HG03175 (cell line): Measurements from ENCODE around the gene MESP2.

Experiments used
- ATAC-seq: cut with Tn5 transposase; IDR thresholded peaks from one replicate; pipeline ENCODE4 v1.9.1; 2021; ENCODE audit warnings: mild to moderate bottlenecking, moderate library complexity; ENCODE audit not compliant: unreplicated experiment

Gene MESP2

GRCh38 chr15:89814112-89814742, 38.1 kb downstream of the MESP2 start:
- ATAC-seq = no peak

DNA sequence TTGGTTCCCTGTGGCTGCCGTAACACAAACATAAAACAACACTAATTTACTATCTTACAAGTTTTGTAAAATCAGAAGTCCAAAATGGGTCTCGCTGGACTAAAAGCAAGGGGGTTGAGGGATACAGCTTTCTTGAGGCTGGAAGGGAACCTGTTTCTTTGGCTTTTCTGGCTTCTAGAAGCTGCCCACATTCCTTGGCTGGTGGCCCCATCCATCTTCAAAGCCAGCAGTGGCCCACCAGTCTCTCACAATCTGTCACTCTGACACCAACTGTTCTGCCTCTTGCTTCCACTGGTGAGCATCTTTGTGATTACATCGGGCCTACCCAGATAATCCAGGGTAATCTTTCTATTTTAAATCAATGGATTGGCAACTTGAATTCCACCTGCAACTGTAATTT, 39.6 kb downstream of the MESP2 start:
- ATAC-seq = no peak

- no peak for ATAC-seq
Observed at GRCh38 chr15:89817701-89818280, 41.7 kb downstream of the MESP2 start.

GRCh38 chr15:89818287-89818686, 42.2 kb downstream of the MESP2 start:
- no peak for ATAC-seq

DNA sequence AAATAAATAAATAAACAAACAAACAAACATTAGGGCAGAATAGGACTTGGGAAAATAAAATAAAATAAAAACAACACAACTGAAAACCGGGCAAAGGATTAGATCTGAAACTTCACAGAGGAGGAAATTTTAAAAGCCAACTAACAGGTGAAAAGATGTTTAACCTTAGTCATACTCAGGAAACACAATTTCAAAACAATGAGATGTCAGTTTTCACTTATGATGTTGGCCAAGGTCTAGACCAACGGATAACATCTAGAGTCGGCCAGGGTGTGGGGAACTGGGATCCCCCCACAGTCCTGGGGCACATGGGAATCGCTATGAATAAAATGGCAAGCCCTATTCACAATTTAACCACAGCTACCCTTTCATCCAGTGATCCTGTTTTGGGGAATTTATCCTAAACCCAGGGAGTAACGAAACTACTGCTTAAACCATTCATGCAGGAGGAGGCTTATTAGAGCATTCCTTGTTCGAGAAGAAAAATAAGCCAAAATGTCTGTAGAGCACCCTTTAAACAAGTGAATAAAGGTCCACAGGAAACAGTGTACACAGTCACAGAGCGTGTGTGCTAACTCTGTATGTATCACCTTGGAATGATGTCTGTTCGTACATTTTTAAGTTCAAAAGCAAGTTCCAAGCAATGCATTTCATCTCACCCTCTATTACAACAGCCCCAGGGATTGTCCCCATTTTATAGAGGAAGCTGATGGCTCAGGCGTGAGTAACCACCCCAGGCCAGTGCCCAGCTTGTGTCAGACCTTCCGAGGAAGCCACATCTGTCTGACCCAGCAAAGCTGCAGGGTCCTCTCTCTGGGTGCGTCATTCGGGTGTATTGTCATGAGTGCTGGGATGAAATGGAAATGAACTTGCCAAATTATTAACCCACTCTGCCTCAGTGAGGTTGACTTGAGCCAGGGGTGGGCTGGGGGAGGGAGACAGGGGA, 44.8 kb downstream of the MESP2 start:
- ATAC-seq = no peak

GRCh38 chr15:89822026-89822425, 45.9 kb downstream of the MESP2 start:
- ATAC-seq = no peak

- ATAC-seq = no peak
Observed at GRCh38 chr15:89822611-89822950, 46.4 kb downstream of the MESP2 start.

DNA sequence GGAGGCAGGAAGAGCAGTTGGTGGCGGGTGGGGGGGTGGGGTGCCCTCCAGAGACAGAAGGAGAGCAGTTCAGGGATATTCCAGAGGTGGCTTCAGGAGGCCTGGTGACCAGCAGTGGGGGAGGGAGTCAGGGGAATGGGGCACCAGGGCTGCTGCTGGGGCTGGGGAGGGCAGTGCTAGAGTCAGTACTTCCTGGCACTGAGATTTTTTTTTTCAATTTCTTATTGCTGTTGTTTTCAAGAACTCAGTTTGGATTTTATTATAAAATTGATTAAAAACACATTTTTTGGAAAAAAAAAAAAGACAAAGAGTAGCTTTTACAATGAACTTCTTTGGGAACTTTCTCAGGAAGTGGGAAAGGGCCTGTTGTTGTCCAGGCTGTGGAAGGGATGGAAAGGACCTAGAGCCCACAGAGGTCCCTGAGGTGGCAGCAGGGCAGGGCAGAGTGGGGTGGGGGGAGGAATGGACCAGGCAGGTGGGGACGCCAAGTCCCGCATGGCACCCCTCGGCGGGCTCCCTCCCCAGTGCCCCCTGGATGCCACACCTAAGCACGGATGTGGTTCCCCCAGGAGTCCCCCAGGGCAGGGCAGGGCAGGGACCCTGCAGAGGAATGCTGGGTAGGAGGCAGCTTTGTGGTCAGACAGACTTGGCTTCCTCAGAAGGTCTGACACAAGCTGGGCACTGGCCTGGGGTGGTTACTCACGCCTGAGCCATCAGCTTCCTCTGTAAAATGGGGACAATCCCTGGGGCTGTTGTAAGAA, 47.0 kb downstream of the MESP2 start:
- no peak for ATAC-seq

DNA sequence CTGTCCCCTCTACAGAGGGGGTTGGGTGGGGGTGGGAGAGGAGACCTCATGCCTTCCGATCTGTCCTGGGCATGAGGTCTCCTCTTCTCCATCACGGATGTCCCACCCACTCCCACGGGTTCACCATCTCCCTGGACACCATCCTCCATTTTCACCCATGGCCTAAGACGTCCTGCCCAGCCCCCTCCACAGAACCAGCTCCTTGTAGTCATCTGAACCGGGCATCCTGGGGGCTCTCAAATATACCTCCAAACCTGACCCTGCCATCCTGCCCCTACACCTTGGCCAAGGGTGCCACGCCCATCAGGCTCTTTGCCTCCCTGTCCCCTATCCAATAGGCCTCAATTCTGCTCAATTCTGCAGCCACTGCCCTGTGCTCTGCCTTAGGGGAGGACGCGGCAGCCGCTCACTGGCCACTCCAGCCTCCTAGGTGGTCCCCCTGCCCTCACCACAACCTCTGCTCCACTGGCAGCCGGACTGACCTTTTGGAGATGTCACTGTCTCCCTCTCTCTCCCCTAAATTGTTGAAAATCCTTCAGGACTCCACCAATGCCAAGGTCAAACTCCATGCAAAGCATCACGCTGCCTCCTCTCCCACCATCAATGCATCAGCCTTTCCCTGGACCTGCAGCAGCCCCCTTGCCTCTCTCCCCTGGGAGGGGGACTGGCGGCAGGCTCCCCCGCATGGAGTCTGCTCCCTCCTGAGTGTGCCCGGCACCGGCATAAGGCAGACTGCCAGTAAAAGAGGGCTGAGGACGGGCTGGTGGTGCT, 47.9 kb downstream of the MESP2 start:
- ATAC-seq = no peak

GRCh38 chr15:89824607-89824867, 48.4 kb downstream of the MESP2 start:
- no peak for ATAC-seq

- ATAC-seq = no peak
Observed at GRCh38 chr15:89825271-89825940, 49.3 kb downstream of the MESP2 start.

- no peak for ATAC-seq
Observed at GRCh38 chr15:89826671-89827655, 50.8 kb downstream of the MESP2 start.

DNA sequence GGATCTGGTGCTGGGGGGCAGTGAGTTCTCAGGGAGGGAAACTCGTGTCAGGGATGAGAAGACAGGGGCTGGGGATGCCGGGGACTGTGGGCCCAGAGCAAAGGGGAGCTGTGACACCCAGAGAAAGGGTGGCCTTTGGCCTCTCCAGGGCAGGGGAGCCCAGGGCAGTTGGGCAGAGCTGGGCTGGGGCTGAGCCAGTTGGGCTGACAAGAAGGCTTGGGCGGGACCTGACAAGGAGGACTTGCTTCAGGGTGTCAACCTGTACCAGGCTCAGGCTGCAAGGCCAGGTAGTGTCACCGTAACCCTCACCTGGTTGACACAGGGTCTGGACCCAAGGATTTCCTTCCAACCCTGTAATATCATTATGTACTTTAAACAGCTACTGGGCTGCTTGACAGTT, 51.7 kb downstream of the MESP2 start:
- ATAC-seq = no peak
